ENCODE results near the gene SIGLEC6.
A peak's percentile ranks its signal among the peaks of the same experiment; 100 is the strongest.

Gene SIGLEC6

GRCh38 chr19:51531349-51532315 lies at the start of gene SIGLEC6:
Gene SIGLEC6, minus strand, starts transcription at chr19:51531670. Its CDS starts 22 bp downstream, at chr19:51531648.
- no peak for DNase-seq (ENCODE audit: low read depth)

- no peak for DNase-seq (ENCODE audit: low read depth)
Measured at GRCh38 chr19:51576850-51577249, 45.4 kb upstream of the SIGLEC6 start.

GRCh38 chr19:51573331-51573730 lies 41.9 kb upstream of the SIGLEC6 start:
- no peak for DNase-seq (ENCODE audit: low read depth)

GRCh38 chr19:51572908-51573307 lies 41.4 kb upstream of the SIGLEC6 start:
- DNase-seq (ENCODE audit: low read depth), result no peak

DNA sequence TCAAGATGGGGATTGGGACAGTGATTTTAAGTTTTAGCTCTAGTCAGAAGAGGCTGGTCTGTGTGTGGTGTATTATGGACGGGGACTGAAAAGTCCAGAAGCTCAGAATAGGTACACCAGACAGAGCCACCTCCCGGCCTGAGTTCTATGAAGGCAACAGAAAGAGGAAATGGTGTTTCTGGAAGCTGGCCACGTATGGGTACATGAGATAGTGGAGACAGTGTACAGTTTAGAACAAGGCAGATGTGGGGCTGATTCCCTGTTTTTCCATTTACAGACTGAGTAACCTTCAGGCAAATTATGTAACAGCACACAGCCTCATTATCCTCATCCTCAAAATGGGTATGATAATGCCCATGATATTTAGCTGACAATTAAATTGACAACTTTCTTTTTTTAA lies 40.9 kb upstream of the SIGLEC6 start:
- no peak for DNase-seq (ENCODE audit: low read depth)

GRCh38 chr19:51571599-51571998 lies 40.1 kb upstream of the SIGLEC6 start:
- DNase-seq (ENCODE audit: low read depth), result no peak

DNA sequence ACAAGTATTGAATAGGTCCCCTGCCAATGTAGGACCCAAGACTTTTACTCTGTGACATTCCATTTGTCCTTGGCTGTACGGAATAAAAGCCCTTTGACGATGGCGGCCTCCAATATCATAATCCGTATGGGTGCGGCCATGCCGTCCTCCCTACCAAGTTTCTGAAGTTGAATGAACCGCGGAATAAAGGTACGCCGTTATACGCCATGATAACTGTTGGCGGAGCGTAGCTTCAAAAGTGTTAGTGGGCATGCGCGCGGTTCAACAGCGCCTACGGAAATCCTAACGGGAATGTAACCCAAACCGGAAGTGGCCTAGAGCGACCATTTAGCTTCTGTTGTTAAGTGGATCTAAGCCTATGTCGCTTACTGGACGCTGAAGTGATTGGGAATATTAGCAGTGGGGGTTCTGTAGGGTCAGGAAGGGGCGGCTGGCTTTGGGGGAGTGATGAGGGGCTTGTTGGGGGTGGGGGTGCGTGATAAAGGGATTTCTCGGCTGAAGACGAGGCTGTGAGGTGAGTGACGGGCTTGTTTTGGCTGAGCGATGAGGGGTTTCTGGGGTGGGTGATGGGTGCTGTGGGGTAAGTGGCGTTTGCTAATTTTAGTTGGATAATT lies 39.6 kb upstream of the SIGLEC6 start, which contains the start of gene ZNF175:
Gene ZNF175 (plus strand): TSS at position 322 of the 614 bp plus-strand sequence. CDS start 2,047 bp downstream, outside the sequence.
- peak; percentile 81 for DNase-seq (ENCODE audit: low read depth)

GRCh38 chr19:51568456-51568855 lies 37.0 kb upstream of the SIGLEC6 start:
- no peak for DNase-seq (ENCODE audit: low read depth)

DNA sequence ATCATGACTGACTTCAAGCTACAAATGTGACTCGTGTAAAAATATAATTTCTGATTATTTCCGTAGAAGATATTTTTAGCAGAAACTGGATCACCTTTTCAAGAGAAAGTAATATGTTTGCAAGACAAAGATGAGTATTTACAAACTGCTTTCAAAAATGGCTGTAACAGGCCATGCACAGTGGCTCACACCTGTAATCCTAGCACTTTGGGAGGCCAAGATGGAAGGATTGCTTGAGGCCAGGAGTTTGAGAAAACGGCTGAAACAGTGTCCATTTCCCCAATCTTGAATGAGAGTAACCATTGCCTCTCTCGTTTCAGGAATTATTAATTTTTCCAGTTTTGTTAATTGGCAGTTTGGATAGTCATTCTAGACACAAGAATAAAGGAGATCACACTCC lies 36.1 kb upstream of the SIGLEC6 start:
- no peak for DNase-seq (ENCODE audit: low read depth)

GRCh38 chr19:51566489-51567100 lies 35.1 kb upstream of the SIGLEC6 start:
- no peak for DNase-seq (ENCODE audit: low read depth)

GRCh38 chr19:51565583-51565982 lies 34.1 kb upstream of the SIGLEC6 start:
- no peak for DNase-seq (ENCODE audit: low read depth)

DNA sequence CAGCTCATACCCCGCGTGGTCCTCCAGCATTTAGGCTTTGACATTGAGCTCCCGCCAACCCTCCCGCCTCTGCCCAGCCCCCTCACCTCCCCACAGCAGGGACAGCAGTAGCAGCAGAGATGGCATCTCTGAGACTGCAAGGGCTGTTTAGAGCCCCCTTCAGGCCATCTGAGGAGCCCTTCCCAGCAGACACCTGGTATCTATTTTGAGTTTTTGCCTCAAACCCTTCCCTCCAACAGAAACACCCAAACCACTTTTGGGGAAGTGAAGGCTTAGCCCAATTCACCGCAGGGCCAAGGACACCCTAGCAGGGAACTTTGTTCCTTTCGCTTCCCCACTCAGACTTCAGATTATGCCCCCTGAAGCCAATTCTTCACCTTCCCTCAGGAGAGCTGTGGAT lies 33.3 kb upstream of the SIGLEC6 start:
- DNase-seq (ENCODE audit: low read depth), result no peak

DNA sequence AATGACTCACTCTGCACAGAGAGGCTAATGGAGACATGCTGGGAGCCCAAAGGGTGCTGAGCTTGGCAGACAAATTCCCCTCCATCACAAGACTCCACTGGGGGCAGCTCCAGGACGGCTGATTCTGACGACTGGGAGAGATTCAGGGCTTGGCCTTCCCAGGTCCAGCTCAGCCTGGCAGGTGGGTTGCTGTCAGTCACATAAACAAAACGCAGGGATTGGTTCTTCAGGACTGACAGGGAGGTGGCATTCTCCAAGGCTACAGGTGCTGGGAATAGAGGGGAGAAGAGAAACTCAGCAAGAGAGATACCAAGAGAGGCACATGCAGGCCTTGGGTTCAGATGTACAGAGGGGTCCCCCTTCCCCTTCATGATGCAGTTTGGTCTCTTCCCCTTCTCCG lies 28.9 kb upstream of the SIGLEC6 start:
- no peak for DNase-seq (ENCODE audit: low read depth)

- no peak for DNase-seq (ENCODE audit: low read depth)
Measured at GRCh38 chr19:51559240-51559639, 27.8 kb upstream of the SIGLEC6 start.

DNA sequence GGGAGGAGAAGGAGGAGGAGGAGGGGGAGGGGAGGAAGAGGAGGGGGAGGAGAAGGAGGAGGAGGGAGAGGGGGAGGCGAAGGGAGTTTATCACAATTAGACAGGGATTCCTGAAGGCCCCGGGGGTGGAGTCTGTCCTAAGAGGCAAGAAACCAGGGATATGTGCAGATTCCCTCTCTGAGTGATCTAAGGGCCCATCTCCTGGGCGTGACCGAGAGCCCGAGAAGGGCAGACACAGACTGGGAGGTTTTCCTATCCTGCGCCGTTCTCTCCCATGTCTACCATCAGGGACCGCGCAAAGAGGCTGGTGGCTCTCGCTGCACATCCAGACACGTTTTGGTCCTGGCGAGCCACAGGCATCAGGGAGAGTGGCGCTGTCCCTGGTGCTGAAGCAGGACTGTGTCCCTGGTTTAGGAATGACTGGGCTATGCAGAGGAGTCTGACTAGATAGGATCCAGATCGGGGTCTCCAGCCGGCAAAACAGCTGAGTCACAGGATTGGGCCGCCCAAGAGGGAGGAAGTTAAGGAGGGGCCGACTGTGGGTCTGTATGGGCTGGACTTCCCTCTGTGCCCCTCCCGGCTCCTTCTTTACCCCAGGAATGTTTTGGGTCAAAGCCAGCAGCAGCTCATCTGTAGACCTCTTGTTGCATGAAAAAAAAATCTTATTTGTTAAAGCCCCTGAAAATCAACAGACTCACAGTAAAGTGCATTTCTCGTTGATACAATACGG lies 21.7 kb upstream of the SIGLEC6 start:
- no peak for DNase-seq (ENCODE audit: low read depth)

DNA sequence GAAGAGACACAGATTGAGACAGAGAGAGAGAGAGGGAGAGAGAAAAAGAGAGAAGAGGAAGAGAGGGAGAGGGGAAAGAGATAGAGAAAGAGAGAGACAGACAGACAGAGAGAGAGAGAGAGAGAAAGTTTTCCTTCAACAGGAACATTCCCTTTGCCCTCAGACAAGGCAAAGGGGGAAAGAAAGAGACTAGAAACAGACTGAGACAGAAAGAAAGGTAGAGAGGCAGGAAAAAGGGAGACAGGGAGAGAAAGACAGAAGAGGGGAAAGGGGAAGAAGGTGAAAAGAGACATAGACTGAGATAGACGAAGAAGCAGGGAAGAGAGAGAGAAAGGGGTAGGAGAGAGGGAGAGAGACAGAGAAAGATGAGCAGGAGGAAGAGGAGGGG lies 21.1 kb upstream of the SIGLEC6 start:
- DNase-seq (ENCODE audit: low read depth), result no peak

GRCh38 chr19:51551673-51552432 lies 20.4 kb upstream of the SIGLEC6 start:
- no peak for DNase-seq (ENCODE audit: low read depth)

GRCh38 chr19:51550848-51551672 lies 19.6 kb upstream of the SIGLEC6 start:
- no peak for DNase-seq (ENCODE audit: low read depth)

DNA sequence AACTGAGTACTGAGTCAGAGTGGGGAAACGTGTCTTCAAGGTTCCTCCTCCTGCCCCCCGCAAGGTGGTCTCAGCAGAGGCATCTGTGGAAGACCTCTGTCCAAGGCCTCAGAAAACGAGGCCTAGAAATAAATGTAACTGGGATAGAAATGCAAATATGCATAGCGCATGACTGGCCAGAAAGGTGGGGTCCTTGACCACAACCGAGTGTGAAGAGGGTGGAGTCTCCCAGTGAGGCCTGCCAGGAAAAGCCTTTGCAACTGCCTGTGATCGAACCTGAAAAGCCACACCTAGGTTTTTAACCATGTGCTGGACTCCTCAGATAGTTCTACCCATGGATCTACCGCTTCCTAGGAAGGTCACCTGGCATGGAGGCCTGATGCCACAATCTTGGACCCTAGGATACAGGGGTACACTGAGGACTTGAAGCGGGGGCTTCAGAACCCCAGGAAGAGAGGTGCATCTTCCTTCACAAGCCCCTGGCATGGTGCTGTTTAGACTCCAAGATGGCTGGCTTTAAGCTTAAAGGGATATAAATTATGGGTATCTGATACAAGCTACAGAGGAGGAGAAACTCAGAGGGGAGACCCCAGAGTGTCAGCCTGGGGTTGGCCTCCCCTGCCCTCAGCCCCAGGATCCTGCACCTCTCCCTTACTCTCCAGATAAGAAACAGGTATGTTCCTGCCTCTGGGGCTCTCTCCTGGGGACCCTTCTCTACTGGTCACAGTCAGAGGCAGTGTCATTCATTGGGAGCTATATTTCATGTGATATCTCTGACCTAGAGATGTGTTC lies 18.3 kb upstream of the SIGLEC6 start:
- no peak for DNase-seq (ENCODE audit: low read depth)

DNA sequence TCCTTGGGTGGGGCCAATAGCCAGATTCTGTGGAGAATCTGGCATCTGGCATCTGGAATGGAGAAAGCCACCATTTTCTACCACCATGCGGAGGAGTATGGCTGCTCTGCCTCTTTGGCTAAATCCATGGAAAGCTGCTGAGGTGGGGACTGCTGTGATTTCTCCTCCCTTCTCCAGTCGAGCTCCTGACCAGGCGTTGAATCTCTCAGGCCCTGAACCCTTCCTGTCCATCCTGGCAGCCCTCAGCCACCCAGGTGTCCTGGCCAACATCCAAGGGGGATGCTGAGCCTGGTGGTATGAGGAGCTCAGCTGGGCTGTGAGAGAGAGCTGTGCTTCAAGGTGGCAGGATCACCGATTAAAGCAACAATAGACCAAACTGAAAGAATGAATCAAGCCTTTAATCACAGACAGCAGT lies 17.4 kb upstream of the SIGLEC6 start:
- DNase-seq (ENCODE audit: low read depth), result no peak
